K562 (cell line): ENCODE data around the gene IGSF23.

Source experiments
- EP300 ChIP-seq: IDR thresholded peaks from 2 replicates; pipeline ENCODE4 v1.6.1; 2012; ENCODE audit warnings: low read length, improper control_type of control experiment
- PHB2 ChIP-seq: fragments of 450-650 bp; IDR thresholded peaks from 2 replicates; pipeline ENCODE4 v1.6.1; 2017; ENCODE audit warnings: low read depth
- WHSC1 ChIP-seq: IDR thresholded peaks from one replicate; pipeline ENCODE4 v1.6.1; 2012; ENCODE audit warnings: low read length, control low read depth, inconsistent platforms

- no peak for TF ChIP-seq EP300
- TF ChIP-seq WHSC1, result no peak
- TF ChIP-seq PHB2, result no peak
Observed at GRCh38 chr19:44680536-44680935, 67.2 kb downstream of the IGSF23 start.
